Keratinocyte (primary cell): ENCODE results near the gene POU3F1. TPM values are rescaled to one million over a fixed set of nuclear protein-coding genes. Genes with fewer than 3 reads are reported as not detected.

Experiments used
- DNase-seq: peaks from one replicate; pipeline ENCODE4 v3.0.0-alpha.2; 2011; ENCODE audit warnings: low read depth, missing footprints, low spot score
- FAIRE-seq: peaks from 2 replicates; lab custom pipeline; 2011; peaks lifted over from hg19 to GRCh38; lab: Jason Lieb, UNC
- H2AFZ ChIP-seq: 2 replicates; pipeline ENCODE4 v1.6.0; 2012; ENCODE audit warnings: low read length, control low read depth, inconsistent platforms; ENCODE audit not compliant: control insufficient read depth
- H3K27ac ChIP-seq: 2 replicates; pipeline ENCODE4 v1.5.1; 2011; ENCODE audit warnings: low read length; ENCODE audit not compliant: control insufficient read depth, insufficient read depth
- H3K27me3 ChIP-seq: 3 replicates; pipeline ENCODE4 v1.6.0; 2011; ENCODE audit warnings: low read length; ENCODE audit not compliant: control insufficient read depth, insufficient read depth; ENCODE audit errors: extremely low read depth
- H3K36me3 ChIP-seq, 2 experiments: 2 replicates in 1 of 2; 3 replicates in 1 of 2; pipeline ENCODE4 v1.5.1; 2011; ENCODE audit warnings: low read length in 2 of 2, mild to moderate bottlenecking in 1 of 2; ENCODE audit not compliant: control insufficient read depth in 2 of 2, insufficient read depth in 2 of 2; ENCODE audit errors: extremely low read depth in 1 of 2
- H3K4me1 ChIP-seq: 3 replicates; pipeline ENCODE4 v1.5.1; 2011; ENCODE audit warnings: low read length; ENCODE audit not compliant: control insufficient read depth, insufficient read depth; ENCODE audit errors: extremely low read depth
- H3K4me2 ChIP-seq: 3 replicates; pipeline ENCODE4 v1.6.0; 2011; ENCODE audit warnings: low read depth, low read length; ENCODE audit not compliant: control insufficient read depth, insufficient read depth; ENCODE audit errors: extremely low read depth
- H3K4me3 ChIP-seq, 3 experiments: fragments of 200-600 bp in 1 of 3; sonication (generic) in 1 of 3; 2 replicates in 2 of 3; 3 replicates in 1 of 3; pipeline ENCODE4 v1.5.1; 2011 to 2016; ENCODE audit warnings: low read length in 3 of 3, mild to moderate bottlenecking in 3 of 3, control low read depth in 2 of 3, inconsistent platforms in 1 of 3, low read depth in 1 of 3, mixed read lengths in 1 of 3, mixed run types in 1 of 3, moderate library complexity in 1 of 3; ENCODE audit not compliant: control insufficient read depth in 2 of 3, insufficient read depth in 2 of 3; ENCODE audit errors: extremely low read depth in 1 of 3
- H3K79me2 ChIP-seq: 2 replicates; pipeline ENCODE4 v1.6.0; 2012; ENCODE audit warnings: low read length; ENCODE audit not compliant: control insufficient read depth, insufficient read depth
- H3K9ac ChIP-seq: 3 replicates; pipeline ENCODE4 v1.6.0; 2011; ENCODE audit warnings: low read length; ENCODE audit not compliant: control insufficient read depth, insufficient read depth; ENCODE audit errors: extremely low read depth
- H3K9me1 ChIP-seq: 3 replicates; pipeline ENCODE4 v1.6.0; 2011; ENCODE audit warnings: low read length; ENCODE audit not compliant: control insufficient read depth, insufficient read depth; ENCODE audit errors: extremely low read depth
- H3K9me3 ChIP-seq: 2 replicates; pipeline ENCODE4 v1.5.1; 2012; ENCODE audit warnings: low read depth, low read length; ENCODE audit not compliant: control insufficient read depth
- H4K20me1 ChIP-seq: 3 replicates; pipeline ENCODE4 v1.6.0; 2011; ENCODE audit warnings: low read length; ENCODE audit not compliant: control insufficient read depth, insufficient read depth; ENCODE audit errors: extremely low read depth
- CTCF ChIP-seq, 3 experiments: IDR thresholded peaks in 1 of 3; conservative IDR thresholded peaks in 1 of 3; optimal IDR thresholded peaks in 1 of 3; 2 replicates in 2 of 3; 3 replicates in 1 of 3; pipeline versions ENCODE3 to v1.5.1; 2011; ENCODE audit warnings: low read length in 3 of 3, mild to moderate bottlenecking in 3 of 3, moderate library complexity in 2 of 3, control low read depth in 1 of 3, inconsistent platforms in 1 of 3; ENCODE audit not compliant: insufficient read depth in 2 of 3; ENCODE audit errors: extremely low read depth in 1 of 3
- EZH2 ChIP-seq: IDR thresholded peaks from one replicate; pipeline ENCODE4 v1.6.1; 2012; ENCODE audit warnings: inconsistent platforms, mild to moderate bottlenecking, low read length, moderate library complexity
- dilution Hi-C: fragments of 300-500 bp; cut with MboI; formaldehyde crosslinking; loops from one replicate; pipeline ENCODE4 v1.7.0; 2020; ENCODE audit warnings: low sequenced_read_pairs; ENCODE audit not compliant: extremely low pct_ligation_motif_present
- polyA plus RNA-seq, 5 experiments: library from polyadenylated mRNA; depleted of rRNA in 3 of 5; stranded (reverse) in 3 of 5; stranded (forward) in 1 of 5; unstranded in 1 of 5; fragments of >200 nt; gene quantifications; 1 replicate in 1 of 5; 2 replicates in 3 of 5; 3 replicates in 1 of 5; pipeline versions ENCODE4 v1.2.1 to v1.2.3, GENCODE V29; 2011 to 2012; ENCODE audit warnings: missing spikeins in 2 of 5, low read depth in 1 of 5, low replicate concordance in 1 of 5

POU3F1 gene
- polyA plus RNA-seq, 1 donor (not counting 4 experiments of a cell fraction or from before 2014, with no cell fraction given), result 0.59 TPM

- Histone ChIP-seq H3K36me3 (no peaks in the 10 kb centered on the region), H2AFZ (no peak overlapping the region), H3K79me2 (peaks cover 6% of the 10 kb centered on the region), H3K9ac (no peak overlapping the region), H3K27ac (no peak overlapping the region), H3K9me3 (no peaks in the 10 kb centered on the region), H3K9me1 (no peaks in the 10 kb centered on the region), H3K27me3 (no peaks in the 10 kb centered on the region), H3K4me1 (peaks cover 25% of the 10 kb centered on the region), H3K4me2 (no peak overlapping the region), H3K4me3 (no peak overlapping the region), H4K20me1 (no peaks in the 10 kb centered on the region)
- no peak for TF ChIP-seq CTCF (optimal IDR thresholded peaks at IDR 0.05 in 1 of 3, IDR thresholded peaks at IDR 0.05 in 1 of 3, conservative IDR thresholded peaks at IDR 0.05 in 1 of 3; ENCODE audit: extremely low read depth in 1 of 3, insufficient read depth in 2 of 3, low read length in 3 of 3)
- TF ChIP-seq EZH2, result no peak
- dilution Hi-C loops, result no loop called here
- no peak for DNase-seq
- no peak for FAIRE-seq
Observed at GRCh38 chr1:38062361-38063288, 16.0 kb upstream of the POU3F1 start.

GRCh38 chr1:38061883-38062328, 15.3 kb upstream of the POU3F1 start:
- H3K4me3 ChIP-seq, result no peak overlapping the region
- H3K27me3 ChIP-seq, result no peaks in the 10 kb centered on the region
- H4K20me1 ChIP-seq, result no peaks in the 10 kb centered on the region
- FAIRE-seq (no peak), DNase-seq (no peak)
- no peaks in the 10 kb centered on the region for H3K9me1 ChIP-seq
- H3K4me2 ChIP-seq, result no peak overlapping the region
- no peak overlapping the region for H2AFZ ChIP-seq
- dilution Hi-C loops, result no loop called here
- peaks cover 6% of the 10 kb centered on the region for H3K79me2 ChIP-seq
- no peaks in the 10 kb centered on the region for H3K9me3 ChIP-seq
- no peak for TF ChIP-seq CTCF (optimal IDR thresholded peaks at IDR 0.05 in 1 of 3, IDR thresholded peaks at IDR 0.05 in 1 of 3, conservative IDR thresholded peaks at IDR 0.05 in 1 of 3; ENCODE audit: extremely low read depth in 1 of 3, insufficient read depth in 2 of 3, low read length in 3 of 3)
- TF ChIP-seq EZH2, result no peak
- H3K9ac ChIP-seq, result no peak overlapping the region
- H3K4me1 ChIP-seq, result peaks cover 25% of the 10 kb centered on the region
- no peaks in the 10 kb centered on the region for H3K36me3 ChIP-seq
- H3K27ac ChIP-seq, result no peak overlapping the region
